ENCODE data around the gene CAMP. TPM values are rescaled to one million over a fixed set of nuclear protein-coding genes. Genes with fewer than 3 reads are reported as not detected.

The CAMP gene
- total RNA-seq, 1 donor from 2014 or later: not detected

- TF ChIP-seq, protein P1, sequence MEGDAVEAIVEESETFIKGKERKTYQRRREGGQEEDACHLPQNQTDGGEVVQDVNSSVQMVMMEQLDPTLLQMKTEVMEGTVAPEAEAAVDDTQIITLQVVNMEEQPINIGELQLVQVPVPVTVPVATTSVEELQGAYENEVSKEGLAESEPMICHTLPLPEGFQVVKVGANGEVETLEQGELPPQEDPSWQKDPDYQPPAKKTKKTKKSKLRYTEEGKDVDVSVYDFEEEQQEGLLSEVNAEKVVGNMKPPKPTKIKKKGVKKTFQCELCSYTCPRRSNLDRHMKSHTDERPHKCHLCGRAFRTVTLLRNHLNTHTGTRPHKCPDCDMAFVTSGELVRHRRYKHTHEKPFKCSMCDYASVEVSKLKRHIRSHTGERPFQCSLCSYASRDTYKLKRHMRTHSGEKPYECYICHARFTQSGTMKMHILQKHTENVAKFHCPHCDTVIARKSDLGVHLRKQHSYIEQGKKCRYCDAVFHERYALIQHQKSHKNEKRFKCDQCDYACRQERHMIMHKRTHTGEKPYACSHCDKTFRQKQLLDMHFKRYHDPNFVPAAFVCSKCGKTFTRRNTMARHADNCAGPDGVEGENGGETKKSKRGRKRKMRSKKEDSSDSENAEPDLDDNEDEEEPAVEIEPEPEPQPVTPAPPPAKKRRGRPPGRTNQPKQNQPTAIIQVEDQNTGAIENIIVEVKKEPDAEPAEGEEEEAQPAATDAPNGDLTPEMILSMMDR (IDR thresholded peaks at IDR 0.05): no peak
- Mint-ChIP-seq H3K27ac (ENCODE audit: unreplicated experiment) (no peak overlapping the region), H3K4me1 (ENCODE audit: low read depth) (peaks cover 15% of the 10 kb centered on the region), H3K4me3 (ENCODE audit: unreplicated experiment) (no peak overlapping the region), H3K9me3 (ENCODE audit: low read depth) (no peaks in the 10 kb centered on the region), H3K27me3 (ENCODE audit: low read depth) (no peaks in the 10 kb centered on the region), H3K36me3 (ENCODE audit: low read depth) (no peaks in the 10 kb centered on the region)
- no peak for DNase-seq (ENCODE audit: low spot score)
Measured at GRCh38 chr3:48219543-48219942, 3.8 kb upstream of the CAMP start.

DNA sequence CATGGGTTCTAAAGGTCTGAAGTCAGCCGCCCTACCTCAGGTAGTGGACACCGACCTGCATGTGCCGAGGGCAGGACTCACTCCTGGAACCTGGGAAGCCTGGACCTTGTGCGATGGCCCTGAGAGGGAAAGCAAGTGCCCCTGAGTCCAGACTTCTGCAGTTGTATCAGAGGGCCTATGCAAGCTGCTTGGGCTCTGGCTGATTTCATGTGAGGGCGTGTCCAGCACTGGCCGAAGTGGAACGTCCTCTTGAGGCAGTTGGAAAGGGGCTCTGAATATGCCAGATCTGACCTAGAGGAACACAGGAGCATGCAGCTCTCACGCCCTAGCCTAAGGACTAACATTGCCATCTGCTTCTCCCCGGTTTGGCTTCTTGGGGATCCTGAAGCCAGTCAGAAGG lies 2.5 kb upstream of the CAMP start:
- no peaks in the 10 kb centered on the region for H3K36me3 Mint-ChIP-seq (ENCODE audit: low read depth)
- H3K9me3 Mint-ChIP-seq (ENCODE audit: low read depth): no peaks in the 10 kb centered on the region
- H3K4me3 Mint-ChIP-seq (ENCODE audit: unreplicated experiment): no peak overlapping the region
- no peaks in the 10 kb centered on the region for H3K27me3 Mint-ChIP-seq (ENCODE audit: low read depth)
- peaks cover 8% of the 10 kb centered on the region for H3K4me1 Mint-ChIP-seq (ENCODE audit: low read depth)
- no peak for DNase-seq (ENCODE audit: low spot score)
- TF ChIP-seq, protein P1 (IDR thresholded peaks at IDR 0.05): no peak
- no peak overlapping the region for H3K27ac Mint-ChIP-seq (ENCODE audit: unreplicated experiment)

GRCh38 chr3:48225587-48225986 lies 2.3 kb downstream of the CAMP start:
- no peak overlapping the region for H3K4me3 Mint-ChIP-seq (ENCODE audit: unreplicated experiment)
- H3K27ac Mint-ChIP-seq (ENCODE audit: unreplicated experiment): no peak overlapping the region
- no peaks in the 10 kb centered on the region for H3K36me3 Mint-ChIP-seq (ENCODE audit: low read depth)
- DNase-seq (ENCODE audit: low spot score): no peak
- TF ChIP-seq, protein P1 (IDR thresholded peaks at IDR 0.05): no peak
- H3K27me3 Mint-ChIP-seq (ENCODE audit: low read depth): peaks cover 4% of the 10 kb centered on the region
- no peaks in the 10 kb centered on the region for H3K9me3 Mint-ChIP-seq (ENCODE audit: low read depth)
- peaks cover 7% of the 10 kb centered on the region for H3K4me1 Mint-ChIP-seq (ENCODE audit: low read depth)

DNA sequence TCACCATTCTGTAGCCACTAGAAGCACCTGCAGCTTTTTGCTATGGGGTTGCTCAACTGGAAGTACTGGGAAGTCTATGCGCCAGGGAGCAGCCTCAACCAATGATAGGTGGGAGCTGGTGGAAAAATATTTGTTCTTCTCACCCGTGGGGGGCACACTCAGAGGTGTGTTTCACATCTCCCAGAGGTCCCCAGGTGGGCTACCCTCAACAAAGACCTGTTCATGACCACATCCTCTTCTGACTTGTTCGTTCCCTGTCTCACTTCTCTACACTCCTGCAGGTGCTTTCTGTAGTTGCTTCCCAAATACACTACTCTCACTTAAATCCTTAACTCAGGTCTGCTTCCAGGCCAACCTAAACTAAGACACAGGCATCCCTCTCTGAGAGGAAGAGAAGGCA lies 3.6 kb downstream of the CAMP start:
- H3K36me3 Mint-ChIP-seq (ENCODE audit: low read depth): no peaks in the 10 kb centered on the region
- DNase-seq (ENCODE audit: low spot score): no peak
- no peak overlapping the region for H3K27ac Mint-ChIP-seq (ENCODE audit: unreplicated experiment)
- H3K4me3 Mint-ChIP-seq (ENCODE audit: unreplicated experiment): no peak overlapping the region
- H3K9me3 Mint-ChIP-seq (ENCODE audit: low read depth): no peaks in the 10 kb centered on the region
- H3K4me1 Mint-ChIP-seq (ENCODE audit: low read depth): peaks cover 7% of the 10 kb centered on the region
- TF ChIP-seq, protein P1 (IDR thresholded peaks at IDR 0.05): no peak
- peaks cover 4% of the 10 kb centered on the region for H3K27me3 Mint-ChIP-seq (ENCODE audit: low read depth)

- no peaks in the 10 kb centered on the region for H3K9me3 Mint-ChIP-seq (ENCODE audit: low read depth)
- DNase-seq (ENCODE audit: low spot score): no peak
- H3K36me3 Mint-ChIP-seq (ENCODE audit: low read depth): no peaks in the 10 kb centered on the region
- H3K27ac Mint-ChIP-seq (ENCODE audit: unreplicated experiment): no peak overlapping the region
- peaks cover 2% of the 10 kb centered on the region for H3K27me3 Mint-ChIP-seq (ENCODE audit: low read depth)
- TF ChIP-seq, protein P1 (IDR thresholded peaks at IDR 0.05): no peak
- no peak overlapping the region for H3K4me3 Mint-ChIP-seq (ENCODE audit: unreplicated experiment)
- peaks cover 8% of the 10 kb centered on the region for H3K4me1 Mint-ChIP-seq (ENCODE audit: low read depth)
Measured at GRCh38 chr3:48232232-48232631, 8.9 kb downstream of the CAMP start.

All from chondrocyte (in vitro differentiated cells).